ENCODE data around the gene MYOZ1.

GRCh38 chr10:73588656-73589055 is 52.6 kb downstream of the MYOZ1 start:
- TF ChIP-seq CTCF (IDR thresholded peaks at IDR 0.05; ENCODE audit: low read depth, low read length) (no peak), EZH2phosphoT487 (IDR thresholded peaks at IDR 0.05; ENCODE audit: low read depth) (no peak)
